T-helper 1 cell treated with Interleukin-12 subunit alpha and Interleukin-12 subunit beta and Interleukin-4 antibody, amounts not matched to agents 30 ng/mL and 1 ng/mL, for 36 hours (primary cell): Measurements from ENCODE around the gene KCNT1. TPM values are rescaled to one million over a fixed set of nuclear protein-coding genes. Genes with fewer than 3 reads are reported as not detected.

Experiments used
- intact Hi-C: fragments of 100-400 bp; cut with micrococcal nuclease; formaldehyde crosslinking; loops from one replicate; pipeline ENCODE4 v1.15.1; 2024
- total RNA-seq: library from RNA; stranded (reverse); gene quantifications from 2 replicates; pipeline ENCODE4 v1.2.3, GENCODE V29; 2022

The KCNT1 gene
- total RNA-seq, 1 donor from 2014 or later: not detected

GRCh38 chr9:135777623-135778177, 75.7 kb downstream of the KCNT1 start:
- intact Hi-C loops: no loop called here

GRCh38 chr9:135778421-135778820, 76.4 kb downstream of the KCNT1 start:
- intact Hi-C loops: no loop called here

GRCh38 chr9:135779571-135779970, 77.6 kb downstream of the KCNT1 start:
- intact Hi-C loops: no loop called here

- intact Hi-C loops: no loop called here
These were observed 78.1 kb downstream of the KCNT1 start for GRCh38 chr9:135780086-135780485.

- intact Hi-C loops: no loop called here
These were observed 78.6 kb downstream of the KCNT1 start for GRCh38 chr9:135780626-135781025.

GRCh38 chr9:135782946-135783345, 81.0 kb downstream of the KCNT1 start:
- intact Hi-C loops: no loop called here

GRCh38 chr9:135783540-135784245, 81.7 kb downstream of the KCNT1 start:
- intact Hi-C loops: no loop called here

- intact Hi-C loops: no loop called here
These were observed 83.1 kb downstream of the KCNT1 start for GRCh38 chr9:135785013-135785575.

GRCh38 chr9:135786146-135786690, 84.2 kb downstream of the KCNT1 start:
- intact Hi-C loops: no loop called here

GRCh38 chr9:135787317-135787716, 85.3 kb downstream of the KCNT1 start:
- intact Hi-C loops: no loop called here

GRCh38 chr9:135787776-135788575, 86.0 kb downstream of the KCNT1 start:
- intact Hi-C loops: no loop called here

- intact Hi-C loops: no loop called here
These were observed 86.8 kb downstream of the KCNT1 start for GRCh38 chr9:135788576-135789300.

GRCh38 chr9:135789838-135790291, 87.9 kb downstream of the KCNT1 start:
- intact Hi-C loops: no loop called here

- intact Hi-C loops: no loop called here
These were observed 88.4 kb downstream of the KCNT1 start for GRCh38 chr9:135790356-135790755.

- intact Hi-C loops: no loop called here
These were observed 88.9 kb downstream of the KCNT1 start for GRCh38 chr9:135790850-135791249.

GRCh38 chr9:135791431-135792267, 89.7 kb downstream of the KCNT1 start:
- intact Hi-C loops: no loop called here

- intact Hi-C loops: no loop called here
These were observed 90.5 kb downstream of the KCNT1 start for GRCh38 chr9:135792268-135793128.

- intact Hi-C loops: no loop called here
These were observed 91.5 kb downstream of the KCNT1 start for GRCh38 chr9:135793221-135794056.
